ENCODE measurements around the gene PHF12.

GRCh38 chr17:28992185-28992584, 40.9 kb upstream of the PHF12 start:
- no peak for TF ChIP-seq EZH2phosphoT487 (IDR thresholded peaks at IDR 0.05; ENCODE audit: low read depth)
- no peak for TF ChIP-seq CTCF (IDR thresholded peaks at IDR 0.05; ENCODE audit: low read depth, low read length)

Data from OCI-LY3 (cell line).